ENCODE measurements around the gene PASD1.
"Not testable (repeated sequence)": the region's sequence is repeated elsewhere in the genome, so short reads cannot be mapped to it uniquely, and the experiment has no call there.

The PASD1 gene, protein sequence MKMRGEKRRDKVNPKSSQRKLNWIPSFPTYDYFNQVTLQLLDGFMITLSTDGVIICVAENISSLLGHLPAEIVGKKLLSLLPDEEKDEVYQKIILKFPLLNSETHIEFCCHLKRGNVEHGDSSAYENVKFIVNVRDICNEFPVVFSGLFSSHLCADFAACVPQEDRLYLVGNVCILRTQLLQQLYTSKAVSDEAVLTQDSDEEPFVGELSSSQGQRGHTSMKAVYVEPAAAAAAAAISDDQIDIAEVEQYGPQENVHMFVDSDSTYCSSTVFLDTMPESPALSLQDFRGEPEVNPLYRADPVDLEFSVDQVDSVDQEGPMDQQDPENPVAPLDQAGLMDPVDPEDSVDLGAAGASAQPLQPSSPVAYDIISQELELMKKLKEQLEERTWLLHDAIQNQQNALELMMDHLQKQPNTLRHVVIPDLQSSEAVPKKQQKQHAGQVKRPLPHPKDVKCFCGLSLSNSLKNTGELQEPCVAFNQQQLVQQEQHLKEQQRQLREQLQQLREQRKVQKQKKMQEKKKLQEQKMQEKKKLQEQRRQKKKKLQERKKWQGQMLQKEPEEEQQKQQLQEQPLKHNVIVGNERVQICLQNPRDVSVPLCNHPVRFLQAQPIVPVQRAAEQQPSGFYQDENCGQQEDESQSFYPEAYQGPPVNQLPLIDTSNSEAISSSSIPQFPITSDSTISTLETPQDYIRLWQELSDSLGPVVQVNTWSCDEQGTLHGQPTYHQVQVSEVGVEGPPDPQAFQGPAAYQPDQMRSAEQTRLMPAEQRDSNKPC

DNA sequence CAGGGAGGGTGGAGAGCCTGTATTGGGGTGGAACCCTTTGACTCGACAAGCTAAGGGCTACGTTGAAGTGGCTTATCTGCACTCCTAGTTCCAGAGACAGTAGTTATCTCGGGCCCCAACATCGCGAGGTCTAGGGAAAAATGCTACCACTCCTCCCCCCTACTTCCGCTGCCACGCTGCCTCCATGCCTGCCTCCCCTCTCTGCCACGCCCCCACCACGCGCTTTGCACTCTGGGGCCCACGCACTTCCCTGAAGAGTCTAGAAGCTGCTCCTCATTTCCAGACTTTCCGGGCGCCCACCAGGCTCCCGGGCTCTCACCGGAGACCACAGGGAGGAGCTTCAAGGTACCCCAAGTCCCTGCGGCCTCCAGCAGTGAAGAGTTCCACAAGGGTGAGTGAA, at the start of gene PASD1:
Gene PASD1, plus strand, starts transcription at position 227 of the 400 bp plus-strand sequence. CDS start 37,879 bp downstream, outside the sequence.
- TF ChIP-seq GATA1 (IDR thresholded peaks at IDR 0.05; ENCODE audit: low read depth, low read length), result no peak
- TF ChIP-seq POLR2A (IDR thresholded peaks at IDR 0.05; ENCODE audit: low read length), result no peak
- no peak for DNase-seq

DNA sequence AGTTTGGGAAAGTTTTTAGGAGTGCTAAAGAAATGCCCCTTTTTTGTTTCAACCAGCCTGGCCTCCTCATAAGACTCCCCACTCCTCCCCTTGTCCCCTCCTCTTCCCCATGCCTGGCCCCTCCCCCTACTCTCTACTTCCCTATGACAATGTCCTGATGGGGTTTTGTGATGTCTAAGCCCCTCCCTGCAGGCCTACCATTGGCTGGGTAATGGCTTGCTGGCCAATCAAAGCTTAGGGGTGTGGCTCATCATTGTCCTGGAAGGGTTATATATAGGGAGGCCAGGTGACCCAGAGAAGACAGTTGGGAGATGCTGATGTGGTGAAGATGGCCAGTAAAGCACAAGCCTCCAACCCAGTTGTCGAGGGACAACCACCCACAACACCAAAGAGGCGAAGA, 48.2 kb upstream of the PASD1 start:
- DNase-seq, result no peak
- TF ChIP-seq POLR2A (IDR thresholded peaks at IDR 0.05; ENCODE audit: low read length), result no peak
- no peak for TF ChIP-seq GATA1 (IDR thresholded peaks at IDR 0.05; ENCODE audit: low read depth, low read length)

DNA sequence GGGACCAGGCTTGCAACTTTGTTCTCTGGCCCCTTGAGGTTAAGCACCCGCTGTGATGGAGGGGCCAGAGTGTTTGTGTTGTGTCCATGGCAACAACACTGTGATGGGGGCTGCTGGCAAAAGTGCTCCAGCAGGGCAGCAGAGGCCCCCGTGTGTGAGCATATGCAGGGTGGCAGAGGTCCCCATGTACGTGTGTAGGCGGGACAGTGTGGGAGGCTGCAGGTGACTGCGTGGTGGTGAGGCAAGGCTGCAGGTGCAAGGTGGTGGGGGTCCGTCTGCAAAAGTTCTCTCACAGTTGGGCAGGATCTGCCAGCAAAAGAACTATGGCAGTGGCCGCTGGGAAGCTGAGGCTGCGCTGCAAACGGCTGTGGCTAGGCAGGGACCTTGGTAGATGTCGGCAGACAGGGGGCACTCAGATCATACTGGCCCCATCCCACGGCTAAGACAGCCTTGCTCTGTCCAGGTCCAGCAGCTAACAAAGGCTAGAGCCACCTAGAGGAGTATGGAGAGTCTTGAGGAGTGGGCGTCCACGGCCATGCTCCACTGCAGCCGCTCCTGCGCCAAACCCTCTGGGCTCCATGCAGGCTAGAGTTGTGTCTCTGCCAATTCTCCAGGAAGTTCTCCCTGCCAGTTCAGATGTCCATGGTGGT, 46.8 kb upstream of the PASD1 start:
- no peak for DNase-seq
- TF ChIP-seq GATA1 (IDR thresholded peaks at IDR 0.05; ENCODE audit: low read depth, low read length), result no peak

DNA sequence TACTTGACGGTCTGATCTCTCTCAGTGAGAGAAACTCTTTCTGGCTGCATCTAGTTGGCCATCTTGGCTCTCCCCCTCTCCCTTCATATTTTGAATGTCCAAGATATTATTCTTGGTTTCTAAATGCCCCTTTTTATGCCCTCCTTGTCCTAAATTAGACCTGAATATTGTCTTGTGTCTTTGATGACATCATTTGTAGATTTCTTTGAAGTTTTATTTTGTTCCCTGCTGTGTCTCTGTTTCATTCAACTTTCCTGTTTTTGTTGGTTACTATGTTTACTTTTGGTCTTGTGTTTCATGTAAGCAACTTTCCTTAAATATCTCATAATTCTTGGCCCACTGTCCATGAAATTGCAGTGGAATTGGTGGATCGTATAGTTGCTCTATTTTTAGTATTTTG, 46.1 kb upstream of the PASD1 start:
- no peak for TF ChIP-seq POLR2A (IDR thresholded peaks at IDR 0.05; ENCODE audit: low read length)

DNA sequence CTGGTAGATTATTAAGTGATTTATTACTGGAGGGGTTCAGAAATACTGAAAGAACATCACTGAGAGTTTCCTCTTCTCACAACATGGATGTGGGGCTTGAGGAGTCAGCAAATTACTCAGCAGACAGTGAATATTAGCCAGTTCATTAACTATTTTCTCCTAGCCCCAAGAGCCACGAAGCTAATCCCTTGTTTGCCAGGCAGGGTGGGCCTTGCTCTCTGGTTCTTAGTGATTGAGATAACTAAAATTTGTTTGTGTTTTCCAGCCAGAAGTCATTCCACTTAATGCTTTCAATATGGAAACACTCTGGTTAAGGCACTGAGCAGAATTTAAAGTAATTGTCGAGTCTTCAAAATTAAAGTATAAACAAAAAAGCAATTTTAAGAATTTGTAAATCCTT, 40.1 kb upstream of the PASD1 start:
- TF ChIP-seq POLR2A (IDR thresholded peaks at IDR 0.05; ENCODE audit: low read length), result no peak
- TF ChIP-seq GATA1 (IDR thresholded peaks at IDR 0.05; ENCODE audit: low read depth, low read length), result no peak
- no peak for DNase-seq

More for the DNA sequence above, 46.1 kb upstream of the PASD1 start:
- DNase-seq, result no peak

DNA sequence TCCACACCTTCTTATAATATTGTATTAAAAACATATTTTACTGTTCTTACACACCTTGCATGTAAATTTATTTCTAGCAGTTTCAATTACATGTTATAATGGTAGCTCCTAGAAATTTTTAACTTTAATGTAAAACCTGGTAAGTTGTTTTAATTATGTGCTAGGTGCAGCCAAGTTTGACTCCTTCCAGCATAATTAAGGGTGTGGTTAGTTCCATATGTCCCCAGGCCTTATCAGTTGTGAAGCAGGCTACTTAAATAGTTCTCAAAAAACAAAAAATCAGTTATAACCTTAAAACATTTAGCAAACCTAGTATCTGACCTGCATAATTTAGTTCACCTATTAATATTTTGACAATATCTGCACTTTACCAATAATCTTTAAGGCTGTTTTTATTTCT, 26.9 kb upstream of the PASD1 start:
- peak; percentile 46 to 68 for DNase-seq
- TF ChIP-seq GATA1 (IDR thresholded peaks at IDR 0.05; ENCODE audit: low read depth, low read length), result no peak
- TF ChIP-seq POLR2A (IDR thresholded peaks at IDR 0.05; ENCODE audit: low read length), result no peak

DNA sequence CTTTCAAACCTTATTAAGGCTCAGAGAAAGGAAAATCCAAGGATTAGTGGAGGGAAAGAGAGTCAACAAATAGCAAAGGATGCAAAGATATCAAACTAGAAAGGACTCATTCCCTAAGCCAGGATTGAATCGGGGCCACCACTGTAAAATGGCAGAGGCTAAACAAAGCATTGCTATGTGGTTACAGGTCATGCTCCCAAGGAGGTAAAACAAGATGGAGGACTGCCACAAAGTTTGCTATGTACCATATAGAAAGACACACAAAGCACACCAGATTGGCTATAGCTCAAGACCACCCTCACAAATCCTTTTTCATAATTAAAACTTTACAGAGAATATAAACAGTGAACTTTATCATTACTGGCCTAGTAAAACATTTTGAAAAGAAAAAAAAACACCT, 25.9 kb upstream of the PASD1 start:
- no peak for TF ChIP-seq POLR2A (IDR thresholded peaks at IDR 0.05; ENCODE audit: low read length)
- no peak for TF ChIP-seq GATA1 (IDR thresholded peaks at IDR 0.05; ENCODE audit: low read depth, low read length)
- DNase-seq, result no peak

DNA sequence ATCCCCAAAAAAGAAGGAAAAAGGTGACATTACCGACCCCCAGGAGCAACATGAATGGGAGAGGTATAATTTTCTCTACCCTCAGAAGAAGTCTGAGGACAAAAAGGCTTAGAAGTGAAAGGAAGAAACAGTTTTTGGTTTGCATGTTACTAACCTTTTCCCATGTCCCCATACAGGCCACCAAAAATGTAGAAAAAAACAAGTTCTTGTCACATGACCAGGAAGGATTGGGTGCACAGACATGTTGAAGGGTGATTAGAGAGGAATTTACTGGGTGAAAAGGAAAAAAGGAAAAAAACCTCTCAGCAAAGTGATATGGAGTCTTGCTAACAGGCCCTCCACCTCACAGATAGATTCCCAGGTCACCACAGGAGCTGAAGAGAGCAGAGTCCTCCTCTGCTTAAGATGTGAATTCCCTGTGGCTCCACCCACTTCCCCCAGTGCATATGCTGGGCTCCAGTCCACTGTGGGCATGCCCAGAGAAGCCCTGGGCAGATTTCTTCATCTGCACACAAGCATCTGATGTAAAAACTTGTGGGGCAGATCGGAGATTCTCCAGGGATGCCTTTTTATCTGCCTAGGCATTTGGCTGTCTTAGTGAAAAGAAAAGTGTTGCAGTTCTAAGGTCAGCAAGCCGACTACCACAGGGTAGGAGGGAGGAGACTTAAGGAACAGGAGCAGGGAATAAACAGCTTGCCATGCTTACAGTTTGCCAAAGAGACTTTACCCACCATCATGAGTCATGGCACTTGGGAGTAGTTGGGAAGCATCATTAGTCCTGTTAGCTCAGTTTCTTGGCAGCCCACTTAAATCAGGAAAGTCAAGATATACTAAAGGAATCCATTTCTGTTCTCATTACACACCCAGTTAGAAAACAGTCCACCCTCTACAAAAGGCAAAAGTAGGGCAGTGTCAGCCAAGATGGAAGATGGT, 25.0 kb upstream of the PASD1 start:
- no peak for DNase-seq
- TF ChIP-seq POLR2A (IDR thresholded peaks at IDR 0.05; ENCODE audit: low read length) (peak; percentile 18), GATA1 (IDR thresholded peaks at IDR 0.05; ENCODE audit: low read depth, low read length) (no peak)

DNA sequence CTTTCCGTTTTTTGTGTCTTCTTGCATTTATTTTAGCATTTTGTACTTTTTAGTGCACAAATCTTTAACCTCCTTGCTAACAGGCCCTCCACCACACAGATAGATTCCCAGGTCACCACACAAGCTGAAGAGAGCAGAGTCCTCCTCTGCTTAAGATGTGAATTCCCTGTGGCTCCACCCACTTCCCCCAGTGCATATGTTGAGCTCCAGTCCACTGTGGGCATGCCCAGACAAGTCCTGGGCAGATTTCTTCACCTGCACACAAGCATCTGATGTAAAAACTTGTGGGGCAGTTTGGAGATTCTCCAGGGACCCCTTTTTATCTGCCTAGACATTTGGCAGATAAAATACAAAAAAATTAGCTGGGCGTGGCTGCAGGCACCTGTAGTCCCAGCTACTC, 19.8 kb upstream of the PASD1 start:
- TF ChIP-seq POLR2A (IDR thresholded peaks at IDR 0.05; ENCODE audit: low read length), result no peak
- no peak for TF ChIP-seq GATA1 (IDR thresholded peaks at IDR 0.05; ENCODE audit: low read depth, low read length)
- DNase-seq, result peak; percentile 13 to 55

DNA sequence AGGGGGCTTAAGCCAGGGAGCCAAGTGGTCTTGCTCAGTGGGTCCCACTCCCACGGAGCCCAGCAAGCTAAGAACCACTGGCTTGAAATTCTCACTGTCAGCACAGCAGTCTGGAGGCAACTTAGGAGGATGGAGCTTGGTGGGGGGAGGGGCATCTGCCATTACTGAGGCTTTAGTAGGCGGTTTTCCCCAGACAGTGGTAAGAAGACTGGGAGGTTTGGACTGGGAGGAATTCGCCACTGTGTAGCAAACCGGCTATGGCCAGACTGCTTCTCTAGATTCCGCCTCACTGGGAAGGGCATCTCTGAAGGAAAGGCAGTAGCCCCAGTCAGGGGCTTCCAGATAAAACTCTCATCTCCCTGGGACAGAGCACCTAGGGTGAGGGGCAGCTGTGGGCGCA, 17.2 kb upstream of the PASD1 start:
- DNase-seq, result not testable (repeated sequence)

DNA sequence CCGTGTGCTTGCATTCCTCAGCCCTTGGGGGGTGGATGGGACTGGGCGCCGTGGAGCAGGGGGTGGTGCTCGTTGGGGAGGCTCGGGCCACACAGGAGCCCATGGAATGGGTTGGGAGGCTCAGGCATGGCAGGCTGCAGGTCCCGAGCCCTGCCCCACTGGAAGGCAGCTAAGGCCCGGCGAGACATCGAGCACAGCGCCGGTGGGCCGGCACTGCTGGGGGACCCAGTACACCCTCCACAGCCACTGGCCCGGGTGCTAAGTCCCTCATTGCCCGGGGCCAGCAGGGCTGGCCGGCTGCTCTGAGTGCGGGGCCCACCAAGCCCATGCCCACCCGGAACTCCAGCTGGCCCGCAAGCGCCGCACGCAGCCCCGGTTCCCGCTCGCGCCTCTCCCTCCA, 12.3 kb upstream of the PASD1 start:
- not testable (repeated sequence) for DNase-seq

DNA sequence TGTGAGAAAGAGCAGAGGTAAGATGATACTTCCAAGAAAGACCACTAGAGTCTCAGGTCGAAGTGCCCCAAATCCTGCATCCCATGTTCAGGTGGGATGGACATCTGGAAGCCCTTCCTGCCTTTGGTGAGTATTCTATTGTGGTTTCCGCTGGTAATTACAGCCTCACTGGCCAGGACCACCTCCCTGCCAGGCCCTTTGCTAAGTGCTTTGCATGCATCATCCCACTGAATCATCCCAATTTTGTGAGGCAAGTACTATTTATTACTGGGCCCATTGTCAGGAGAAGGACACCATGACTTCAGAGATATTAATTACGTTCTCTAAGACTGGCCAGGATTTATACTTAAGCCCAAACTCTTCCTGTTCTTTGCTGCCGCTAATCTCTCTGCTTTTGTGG, 10.7 kb upstream of the PASD1 start:
- no peak for DNase-seq
- no peak for TF ChIP-seq GATA1 (IDR thresholded peaks at IDR 0.05; ENCODE audit: low read depth, low read length)
- TF ChIP-seq POLR2A (IDR thresholded peaks at IDR 0.05; ENCODE audit: low read length), result no peak

DNA sequence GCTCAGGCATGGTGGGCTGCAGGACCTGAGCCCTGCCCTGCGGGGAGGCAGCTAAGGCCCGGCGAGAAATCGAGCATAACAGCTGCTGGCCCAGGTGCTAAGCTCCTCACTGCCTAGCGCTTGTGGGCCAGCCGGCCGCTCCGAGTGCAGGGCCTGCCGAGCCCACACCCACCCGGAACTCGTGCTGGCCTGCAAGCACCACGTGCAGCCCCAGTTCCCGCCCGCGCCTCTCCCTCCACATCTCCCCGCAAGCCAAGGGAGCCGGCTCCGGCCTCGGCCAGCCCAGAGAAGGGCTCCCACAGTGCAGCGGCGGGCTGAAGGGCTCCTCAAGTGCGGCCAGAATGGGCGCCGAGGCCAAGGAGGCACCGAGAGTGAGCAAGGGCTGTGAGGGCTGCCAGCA, 8.2 kb upstream of the PASD1 start:
- DNase-seq, result not testable (repeated sequence)

DNA sequence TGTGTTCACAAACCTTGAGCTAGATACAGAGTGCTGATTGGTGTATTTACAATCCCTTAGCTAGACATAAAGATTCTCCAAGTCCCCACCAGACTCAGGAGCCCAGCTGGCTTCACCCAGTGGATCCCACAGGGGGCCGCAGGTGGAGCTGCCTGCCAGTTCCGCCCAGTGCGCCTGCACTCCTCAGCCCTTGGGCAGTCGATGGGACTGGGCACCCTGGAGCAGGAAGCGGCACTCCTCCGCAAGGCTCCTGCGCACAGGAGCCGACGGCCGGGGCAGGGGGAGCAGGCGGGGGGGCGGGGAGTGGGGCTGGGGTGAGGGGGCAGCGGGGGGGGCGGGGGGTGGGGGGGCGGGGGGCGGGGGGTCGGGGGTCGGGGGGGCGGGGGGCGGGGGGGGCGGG, 990 bp upstream of the PASD1 start:
- DNase-seq, result peak in 1 of 2 experiments; percentile 5

DNA sequence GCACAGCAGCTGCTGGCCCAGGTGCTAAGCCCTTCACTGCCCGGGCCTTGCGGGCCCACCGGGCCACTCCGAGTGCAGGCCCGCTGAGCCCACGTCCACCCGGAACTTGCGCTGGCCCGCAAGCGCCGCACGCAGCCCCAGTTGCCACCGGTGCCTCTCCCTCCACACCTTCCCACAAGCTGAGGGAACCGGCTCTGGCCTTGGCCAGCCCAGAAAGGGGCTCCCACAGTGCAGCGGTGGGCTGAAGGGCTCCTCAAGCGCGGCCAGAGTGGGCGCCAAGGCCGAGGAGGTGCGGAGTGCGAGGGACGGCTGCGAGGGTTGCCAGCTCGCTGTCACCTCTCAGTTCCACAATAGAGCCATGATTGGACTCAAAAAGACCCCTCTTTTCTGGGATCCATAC, 472 bp upstream of the PASD1 start:
- not testable (repeated sequence) for DNase-seq
